Heart left ventricle (tissue), 16 donors: ENCODE data around the gene DSE. TPM values are rescaled to one million over a fixed set of nuclear protein-coding genes. Genes with fewer than 3 reads are reported as not detected.

Experiments
- ATAC-seq, 4 donors: fragments of 200-7000 bp; cut with Tn5 transposase; one replicate each; pipeline ENCODE4 v1.9.1; 2020 to 2022; ENCODE audit warnings: moderate library complexity in 4 of 4, mild to moderate bottlenecking in 3 of 4, moderate number of reproducible peaks in 1 of 4
- DNase-seq, 5 donors: peaks; one replicate each; pipeline ENCODE4 v3.0.0-alpha.2; 2020
- H3K27ac ChIP-seq, 12 donors: fragments of 200-600 bp; sonication (generic) in 4 of 12; one replicate each; pipeline versions ENCODE4 v1.5.0 to v1.8.0; 2016 to 2022; ENCODE audit warnings: mild to moderate bottlenecking in 2 of 12
- H3K27me3 ChIP-seq, 9 donors: fragments of 200-600 bp; sonication (generic) in 2 of 9; one replicate each; pipeline versions ENCODE4 v1.5.1 to v1.8.0; 2016 to 2022; ENCODE audit warnings: mild to moderate bottlenecking in 3 of 9
- H3K36me3 ChIP-seq, 9 donors: fragments of 200-600 bp; sonication (generic) in 2 of 9; one replicate each; pipeline versions ENCODE4 v1.5.0 to v1.8.0; 2018 to 2022; ENCODE audit warnings: mild to moderate bottlenecking in 2 of 9
- H3K4me1 ChIP-seq, 12 donors: fragments of 200-600 bp; sonication (generic) in 4 of 12; one replicate each; pipeline versions ENCODE4 v1.5.0 to v1.8.0; 2016 to 2022; ENCODE audit warnings: mild to moderate bottlenecking in 3 of 12
- H3K4me3 ChIP-seq, 12 donors: fragments of 200-600 bp; sonication (generic) in 4 of 12; one replicate each; pipeline versions ENCODE4 v1.5.0 to v1.8.0; 2017 to 2022; ENCODE audit warnings: mild to moderate bottlenecking in 9 of 12, moderate library complexity in 4 of 12
- H3K9me3 ChIP-seq, 12 donors: fragments of 200-600 bp; sonication (generic) in 4 of 12; one replicate each; pipeline versions ENCODE4 v1.5.0 to v1.8.0; 2016 to 2022; ENCODE audit warnings: mild to moderate bottlenecking in 1 of 12
- POLR2A ChIP-seq, 2 donors: fragments of 450-650 bp; IDR thresholded peaks; one replicate each; pipeline ENCODE4 v1.6.1; 2017; ENCODE audit warnings: antibody characterized with exemption in 2 of 2, mild to moderate bottlenecking in 2 of 2, moderate library complexity in 2 of 2
- WGBS, 4 donors: extraction: QIAGEN DNeasy Blood & Tissue Kit in 2 of 4; methylation state at CpG; one replicate each; pipeline versions ENCODE4 v1.1.5 to v1.1.7; 2013 to 2018; 5-methylcytosine and 5-hydroxymethylcytosine counted together
- intact Hi-C, 10 donors: fragments of 100-400 bp; cut with DNase I; formaldehyde crosslinking; loops; one replicate each; pipeline versions ENCODE4 v1.11.1 to v1.14.2; 2022
- polyA plus RNA-seq, 2 donors: library from polyadenylated mRNA; stranded (reverse); fragments of 200-250 nt; gene quantifications; one replicate each; pipeline ENCODE4 v1.2.3, GENCODE V29; 2013
- total RNA-seq, 9 donors: library from RNA; depleted of rRNA in 2 of 9; stranded (reverse); fragments of >200 nt in 2 of 9; fragmentation: NEBNext Ultra II Directional in 3 of 9; extraction: Animal tissue kit (Norgen Biotek cat#: 25700) in 3 of 9; gene quantifications; one replicate each; pipeline versions ENCODE4 v1.1.0 to v1.2.4, GENCODE V29; 2016 to 2023
- TF ChIP-seq, protein P1 (sequence below), 12 donors: fragments of 200-600 bp; sonication (generic) in 4 of 12; IDR thresholded peaks; one replicate each; pipeline versions ENCODE4 v1.5.0 to v1.8.0; 2018 to 2022; ENCODE audit warnings: antibody characterized with exemption in 12 of 12, mild to moderate bottlenecking in 5 of 12
- donor health status: ischemic (EF 13 %, LVEDD 7.1; RV severe dilation, severe dysfunction).
- donor health status: healthy with polysubstance abuse.
- donor health status: DM: no; HTN: yes; CAD: no.
- donor health status: DM: no; HTN: no; CAD: no.
- donor health status: ischemic (EF 25% LVEDD 6.9; RV normal size, moderate dysfunction).
- donor health status: ischemic (EF 25% LVEDD 5.7; RV mildly dilated, moderate dysfunction).
- donor health status: healthy.
- donor health status: DM: yes; HTN: yes; CAD: no.
- donor health status: ischemic (EF 35%, LVEDD 5.7; RV mildly dilated, moderate dysfunction).
- donor health status: nonischemic (EF 11% LVEDD 7.7; RV severe dilation, severe dysfunction).
- donor health status: DM: yes; HTN: yes; CAD: no.
- donor health status: PGD.
- donor health status: ischemic (EF 29% LVEDD 5.4; RV normal size, mild dysfunction).
- donor health status: nonischemic (EF 23%, LVEDD 6.1; RV moderate dilation, normal function).

The DSE gene
- total and polyA plus RNA-seq, 11 donors, result 3.2 to 37.3 (median 11.1) TPM

DNA sequence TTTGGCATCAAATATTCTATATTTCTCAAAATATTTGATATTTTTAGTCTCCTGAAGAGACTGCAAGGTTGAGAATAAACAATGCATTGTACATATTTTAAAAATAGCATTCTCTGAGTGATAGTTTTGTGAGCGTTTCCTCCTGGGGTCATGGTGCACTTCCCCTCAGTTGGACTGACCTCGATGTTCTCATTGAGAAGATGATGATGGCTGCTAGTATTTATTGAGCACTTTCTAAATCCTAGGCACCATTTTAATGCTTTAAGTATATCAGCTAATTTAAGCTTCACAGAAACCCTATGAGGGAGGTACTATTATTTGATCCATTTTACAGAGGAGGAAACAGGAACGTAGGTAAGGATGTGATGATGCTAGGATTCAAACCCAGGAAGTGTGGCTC is 18.2 kb downstream of the DSE start:
- H3K4me1 ChIP-seq, result peaks cover 0 to 100% (median 23%) of the 10 kb centered on the region in 12 donors

DNA sequence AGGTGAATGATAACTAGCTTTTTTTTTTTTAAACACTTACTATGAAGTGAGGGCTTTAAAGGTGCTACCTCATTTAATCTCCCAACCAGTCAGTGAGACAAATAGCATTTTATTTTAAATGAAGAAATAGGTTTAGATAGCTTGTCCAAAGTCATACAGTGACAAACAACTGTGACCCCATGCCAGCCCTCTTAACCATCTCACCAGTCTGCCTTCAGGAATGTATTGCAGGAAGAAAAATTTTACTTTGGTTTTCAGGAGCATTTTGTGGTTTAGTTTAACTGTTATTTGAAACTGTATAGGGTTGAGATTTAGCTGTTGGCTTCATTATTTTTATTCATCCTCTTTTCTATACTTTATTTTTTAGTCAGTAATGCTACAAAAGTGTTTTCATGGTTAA is 18.6 kb downstream of the DSE start:
- TF ChIP-seq, protein P1, sequence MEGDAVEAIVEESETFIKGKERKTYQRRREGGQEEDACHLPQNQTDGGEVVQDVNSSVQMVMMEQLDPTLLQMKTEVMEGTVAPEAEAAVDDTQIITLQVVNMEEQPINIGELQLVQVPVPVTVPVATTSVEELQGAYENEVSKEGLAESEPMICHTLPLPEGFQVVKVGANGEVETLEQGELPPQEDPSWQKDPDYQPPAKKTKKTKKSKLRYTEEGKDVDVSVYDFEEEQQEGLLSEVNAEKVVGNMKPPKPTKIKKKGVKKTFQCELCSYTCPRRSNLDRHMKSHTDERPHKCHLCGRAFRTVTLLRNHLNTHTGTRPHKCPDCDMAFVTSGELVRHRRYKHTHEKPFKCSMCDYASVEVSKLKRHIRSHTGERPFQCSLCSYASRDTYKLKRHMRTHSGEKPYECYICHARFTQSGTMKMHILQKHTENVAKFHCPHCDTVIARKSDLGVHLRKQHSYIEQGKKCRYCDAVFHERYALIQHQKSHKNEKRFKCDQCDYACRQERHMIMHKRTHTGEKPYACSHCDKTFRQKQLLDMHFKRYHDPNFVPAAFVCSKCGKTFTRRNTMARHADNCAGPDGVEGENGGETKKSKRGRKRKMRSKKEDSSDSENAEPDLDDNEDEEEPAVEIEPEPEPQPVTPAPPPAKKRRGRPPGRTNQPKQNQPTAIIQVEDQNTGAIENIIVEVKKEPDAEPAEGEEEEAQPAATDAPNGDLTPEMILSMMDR (IDR thresholded peaks at IDR 0.05), result no peak
- no peak for TF ChIP-seq POLR2A (IDR thresholded peaks at IDR 0.05)
- ATAC-seq, result no peak
- H3K36me3 ChIP-seq, result no peaks in the 10 kb centered on the region
- H3K4me3 ChIP-seq, result no peak overlapping the region
- H3K27me3 ChIP-seq, result no peaks in the 10 kb centered on the region
- intact Hi-C loops, result no loop called here
- DNase-seq, result no peak
- no peaks in the 10 kb centered on the region for H3K9me3 ChIP-seq
- H3K4me1 ChIP-seq, result peaks cover 0 to 97% (median 23%) of the 10 kb centered on the region in 12 donors
- H3K27ac ChIP-seq, result peak overlapping the region in 1 of 12 donors; percentile 9

More for the DNA sequence above, 18.2 kb downstream of the DSE start:
- no peak for ATAC-seq
- WGBS, 4 donors, result 41 to 56% (median 52%) methylated on average over 3 of the region's 3 CpGs
- intact Hi-C loops, result no loop called here
- Histone ChIP-seq H3K4me3 (no peak overlapping the region), H3K36me3 (no peaks in the 10 kb centered on the region), H3K27me3 (no peaks in the 10 kb centered on the region), H3K9me3 (no peaks in the 10 kb centered on the region), H3K27ac (peak overlapping the region in 1 of 12 donors; percentile 70)
- no peak for DNase-seq
- no peak for TF ChIP-seq POLR2A (IDR thresholded peaks at IDR 0.05)
- TF ChIP-seq, protein P1 (IDR thresholded peaks at IDR 0.05), result no peak

DNA sequence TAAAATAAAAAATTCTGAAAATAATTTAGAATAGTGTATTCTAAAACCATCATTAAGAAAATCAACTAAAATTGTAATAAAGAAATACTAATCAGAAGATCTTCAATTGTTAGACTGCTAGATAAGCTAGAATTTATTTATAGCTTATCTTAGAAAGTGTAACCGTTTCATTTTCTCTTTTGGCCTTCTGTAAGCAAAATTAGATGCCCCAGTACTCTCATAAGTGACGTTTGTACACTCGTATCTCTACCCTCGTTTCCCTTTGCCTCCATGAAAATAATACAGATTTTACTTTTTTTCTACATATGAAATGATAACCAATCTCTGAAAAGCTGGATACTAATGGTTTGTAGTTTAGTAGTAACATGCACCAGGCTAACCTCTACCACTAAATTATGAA is 19.8 kb downstream of the DSE start:
- Histone ChIP-seq H3K27me3 (no peaks in the 10 kb centered on the region), H3K4me1 (peaks cover 0 to 85% (median 23%) of the 10 kb centered on the region in 12 donors), H3K36me3 (no peaks in the 10 kb centered on the region), H3K27ac (peak overlapping the region in 1 of 12 donors; percentile 83), H3K4me3 (no peak overlapping the region), H3K9me3 (no peaks in the 10 kb centered on the region)
- 39 to 56% (median 44%) methylated on average over 4 of the region's 4 CpGs for WGBS, 4 donors
- ATAC-seq (no peak), DNase-seq (no peak)
- TF ChIP-seq, protein P1 (IDR thresholded peaks at IDR 0.05), result no peak
- TF ChIP-seq POLR2A (IDR thresholded peaks at IDR 0.05), result no peak
- intact Hi-C loops, result no loop called here

DNA sequence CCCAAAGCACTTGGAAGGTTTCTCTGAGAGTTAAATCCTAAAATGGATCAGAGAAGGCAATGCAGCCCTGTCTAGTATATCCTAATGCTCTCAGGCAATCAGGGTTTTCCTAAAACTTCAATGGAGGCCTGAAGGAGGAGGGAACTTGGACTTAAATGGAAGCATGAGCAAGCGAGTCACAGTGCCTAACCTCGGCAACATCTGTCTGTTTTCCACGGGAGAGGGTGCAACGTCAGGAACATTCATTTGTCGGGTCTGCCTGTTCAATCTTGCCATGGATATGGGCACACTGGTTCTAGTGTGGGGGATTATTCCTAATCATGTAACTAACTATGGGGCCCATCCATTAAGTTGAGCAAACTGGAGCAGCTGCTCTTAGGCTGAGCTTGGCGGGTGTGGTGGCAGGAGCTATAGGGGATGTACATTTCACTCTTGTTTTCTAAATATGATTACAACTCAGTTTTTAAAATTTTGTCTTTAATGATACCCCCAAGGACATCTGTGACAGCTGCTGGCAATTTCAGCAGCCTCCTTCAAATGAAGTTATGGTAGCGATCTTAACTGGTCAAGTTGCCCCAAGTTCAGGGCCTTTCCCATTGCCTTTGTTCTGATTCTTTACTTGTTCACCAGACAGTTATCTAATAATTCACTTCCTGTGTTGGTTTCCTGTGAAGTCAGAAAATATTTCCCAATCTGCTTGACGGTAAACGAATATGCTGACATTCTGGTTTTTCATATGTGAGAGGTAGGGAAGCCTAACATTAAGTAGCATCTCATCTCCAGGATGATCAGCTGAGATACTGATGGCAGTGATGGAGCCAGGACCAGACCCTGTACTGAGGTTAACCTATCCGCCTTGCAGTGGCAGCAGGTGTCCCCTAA is 21.6 kb downstream of the DSE start:
- peak overlapping the region in 1 of 12 donors; percentile 83 for H3K27ac ChIP-seq
- no peak for TF ChIP-seq POLR2A (IDR thresholded peaks at IDR 0.05)
- TF ChIP-seq, protein P1 (IDR thresholded peaks at IDR 0.05), result no peak
- ATAC-seq (peak in 3 of 4 donors; percentile 16 to 32 (median 31)), DNase-seq (no peak)
- H3K36me3 ChIP-seq, result no peaks in the 10 kb centered on the region
- no peak overlapping the region for H3K4me3 ChIP-seq
- intact Hi-C loops, result no loop called here
- H3K27me3 ChIP-seq, result no peaks in the 10 kb centered on the region
- WGBS, 4 donors, result 79 to 89% (median 84%) methylated on average over 10 of the region's 10 CpGs
- no peaks in the 10 kb centered on the region for H3K9me3 ChIP-seq
- peaks cover 0 to 71% (median 10%) of the 10 kb centered on the region in 12 donors for H3K4me1 ChIP-seq
